Epithelial cell of proximal tubule (primary cell): ENCODE results near the gene PISD. TPM values are rescaled to one million over a fixed set of nuclear protein-coding genes. Genes with fewer than 3 reads are reported as not detected.

Experiments
- DNase-seq: peaks from one replicate; pipeline ENCODE4 v3.0.0-alpha.2; 2011; ENCODE audit warnings: low read depth
- H3K4me3 ChIP-seq: 2 replicates; pipeline ENCODE4 v1.5.1; 2011; ENCODE audit warnings: low read depth, mild to moderate bottlenecking, low read length
- total RNA-seq: library from RNA; depleted of rRNA; stranded (reverse); fragments of >200 nt; gene quantifications from 2 replicates; pipeline ENCODE4 v1.2.3, GENCODE V29; 2015
- TF ChIP-seq, protein P1 (sequence below): conservative IDR thresholded peaks from 2 replicates; pipeline ENCODE4 v1.5.1; 2012; ENCODE audit warnings: low read depth, mild to moderate bottlenecking, low read length

PISD gene
- total RNA-seq, 1 donor from 2014 or later: 61.1 TPM

DNA sequence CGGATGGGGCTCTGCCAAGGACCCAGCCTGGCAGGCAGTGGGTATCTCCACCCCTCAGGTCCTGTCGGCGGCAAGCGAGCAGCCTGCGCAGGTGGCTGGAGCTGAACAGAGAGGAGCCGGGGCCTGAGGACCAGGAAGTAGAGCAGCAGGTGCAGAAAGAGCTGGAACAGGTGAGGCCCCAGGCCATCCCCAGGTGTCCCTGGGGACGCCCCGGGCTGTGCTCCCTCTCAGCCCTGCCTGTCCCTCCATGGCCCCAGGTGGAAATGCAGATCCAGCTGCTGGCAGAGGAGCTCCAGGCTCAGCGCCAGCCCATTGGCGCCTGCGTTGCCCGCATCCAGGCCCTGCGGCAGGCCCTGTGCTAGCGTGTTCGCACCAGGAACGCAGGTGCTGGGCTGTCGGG, 44.0 kb downstream of the PISD start:
- no peak for DNase-seq
- TF ChIP-seq, protein P1, sequence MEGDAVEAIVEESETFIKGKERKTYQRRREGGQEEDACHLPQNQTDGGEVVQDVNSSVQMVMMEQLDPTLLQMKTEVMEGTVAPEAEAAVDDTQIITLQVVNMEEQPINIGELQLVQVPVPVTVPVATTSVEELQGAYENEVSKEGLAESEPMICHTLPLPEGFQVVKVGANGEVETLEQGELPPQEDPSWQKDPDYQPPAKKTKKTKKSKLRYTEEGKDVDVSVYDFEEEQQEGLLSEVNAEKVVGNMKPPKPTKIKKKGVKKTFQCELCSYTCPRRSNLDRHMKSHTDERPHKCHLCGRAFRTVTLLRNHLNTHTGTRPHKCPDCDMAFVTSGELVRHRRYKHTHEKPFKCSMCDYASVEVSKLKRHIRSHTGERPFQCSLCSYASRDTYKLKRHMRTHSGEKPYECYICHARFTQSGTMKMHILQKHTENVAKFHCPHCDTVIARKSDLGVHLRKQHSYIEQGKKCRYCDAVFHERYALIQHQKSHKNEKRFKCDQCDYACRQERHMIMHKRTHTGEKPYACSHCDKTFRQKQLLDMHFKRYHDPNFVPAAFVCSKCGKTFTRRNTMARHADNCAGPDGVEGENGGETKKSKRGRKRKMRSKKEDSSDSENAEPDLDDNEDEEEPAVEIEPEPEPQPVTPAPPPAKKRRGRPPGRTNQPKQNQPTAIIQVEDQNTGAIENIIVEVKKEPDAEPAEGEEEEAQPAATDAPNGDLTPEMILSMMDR: no peak
- no peak overlapping the region for H3K4me3 ChIP-seq

DNA sequence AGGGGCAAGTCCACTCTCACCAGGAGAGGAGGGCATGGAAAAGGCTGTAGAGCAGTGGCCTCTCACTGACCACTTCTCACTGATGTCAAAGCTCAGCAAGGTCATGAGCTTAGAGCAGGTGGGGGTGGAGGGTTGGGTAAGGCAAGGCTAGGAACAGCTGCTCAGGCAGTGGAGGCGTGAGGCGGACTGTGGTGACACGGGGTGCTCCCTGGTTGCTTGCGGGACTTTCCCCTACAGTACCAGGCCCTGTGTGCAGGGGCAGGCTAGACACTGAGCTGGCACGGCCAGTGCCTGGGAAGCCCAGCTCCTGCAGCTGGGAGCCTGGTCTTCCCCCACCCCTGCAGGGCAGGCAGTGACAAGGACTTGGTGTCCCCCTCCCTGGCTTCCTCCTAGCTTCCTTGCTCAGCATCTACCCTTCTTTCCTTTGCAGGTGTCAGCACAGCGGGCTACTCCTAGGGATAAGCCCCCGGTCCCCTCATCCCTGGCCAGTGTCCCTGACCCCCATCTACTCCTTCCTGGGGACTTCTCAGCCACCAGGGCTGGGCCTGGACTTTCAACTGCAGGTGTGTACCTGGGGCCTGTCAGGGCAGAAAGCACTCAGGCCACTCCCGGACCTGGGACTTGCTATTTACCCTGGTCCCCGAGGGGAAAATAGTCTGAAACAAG, 45.6 kb downstream of the PISD start:
- TF ChIP-seq, protein P1: no peak
- DNase-seq: no peak
- no peak overlapping the region for H3K4me3 ChIP-seq

DNA sequence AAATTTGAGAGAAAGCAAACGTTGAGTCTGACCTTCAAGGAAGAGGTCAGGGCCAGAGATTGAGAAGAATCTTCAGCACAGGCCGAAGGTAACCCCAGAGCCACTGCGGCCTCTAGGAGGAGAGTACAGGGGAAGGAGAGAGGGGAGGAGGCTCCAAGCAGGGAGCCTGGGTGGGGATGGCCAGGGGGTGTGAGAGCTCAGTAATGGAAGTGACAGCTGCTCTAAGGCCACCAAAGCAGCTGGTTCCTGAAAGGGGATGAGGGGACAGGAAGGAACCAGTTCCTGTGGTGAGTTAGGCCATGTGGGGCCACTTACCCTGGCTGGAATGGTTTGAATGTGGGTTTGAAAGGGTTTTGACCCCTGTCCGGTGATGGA, 46.1 kb downstream of the PISD start:
- TF ChIP-seq, protein P1: no peak
- no peak overlapping the region for H3K4me3 ChIP-seq
- DNase-seq: no peak

DNA sequence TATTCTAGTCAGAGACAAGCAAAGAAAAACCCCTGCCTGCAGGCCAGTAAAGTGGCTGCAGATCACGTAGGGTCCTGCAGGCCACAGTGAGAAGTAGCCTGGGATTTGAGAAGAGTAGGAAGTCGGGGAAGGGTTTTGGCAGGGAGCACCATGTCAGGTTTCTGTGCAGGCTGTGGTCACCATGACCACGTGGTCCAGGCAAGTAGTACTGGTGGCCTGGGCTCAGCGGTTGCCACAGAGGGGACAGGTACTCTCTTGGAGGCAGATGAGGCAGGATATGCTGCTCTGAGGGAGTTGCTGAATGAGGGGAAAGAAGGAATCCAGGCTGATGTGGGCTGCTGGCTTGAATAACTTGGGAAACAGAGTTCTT, 46.5 kb downstream of the PISD start:
- TF ChIP-seq, protein P1: no peak
- no peak for DNase-seq
- H3K4me3 ChIP-seq: no peak overlapping the region

DNA sequence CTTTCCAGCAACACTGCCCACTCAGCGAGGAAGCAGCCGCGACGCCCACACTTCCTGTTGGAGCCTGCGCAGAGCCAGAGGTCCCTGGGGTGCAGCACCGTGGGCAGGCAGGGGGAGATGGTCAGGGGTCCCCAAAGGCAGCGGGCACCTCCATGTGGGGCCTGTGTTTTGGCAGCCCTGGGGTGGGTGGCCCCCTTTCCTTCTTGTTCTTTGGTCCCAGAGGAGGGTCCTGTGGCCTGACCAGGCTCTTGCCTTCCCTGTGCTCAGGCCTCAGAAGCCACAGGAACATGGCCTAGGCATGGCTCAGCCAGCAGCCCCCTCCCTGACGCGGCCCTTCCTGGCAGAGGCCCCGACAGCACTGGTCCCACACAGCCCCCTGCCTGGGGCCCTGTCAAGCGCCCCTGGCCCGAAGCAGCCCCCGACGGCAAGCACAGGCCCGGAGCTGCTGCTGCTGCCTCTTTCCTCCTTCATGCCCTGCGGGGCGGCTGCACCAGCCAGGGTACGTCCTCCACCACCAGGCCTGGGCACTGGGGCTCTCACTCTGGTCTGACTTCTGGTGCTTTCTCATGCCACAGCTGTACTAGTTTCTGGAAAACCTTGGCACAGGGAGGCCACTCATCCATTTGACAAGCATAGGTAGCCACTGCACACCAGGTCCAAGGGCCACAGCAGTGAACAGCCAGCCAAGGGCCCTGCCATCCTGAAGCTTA, 47.1 kb downstream of the PISD start:
- TF ChIP-seq, protein P1: no peak
- DNase-seq: no peak
- no peak overlapping the region for H3K4me3 ChIP-seq

DNA sequence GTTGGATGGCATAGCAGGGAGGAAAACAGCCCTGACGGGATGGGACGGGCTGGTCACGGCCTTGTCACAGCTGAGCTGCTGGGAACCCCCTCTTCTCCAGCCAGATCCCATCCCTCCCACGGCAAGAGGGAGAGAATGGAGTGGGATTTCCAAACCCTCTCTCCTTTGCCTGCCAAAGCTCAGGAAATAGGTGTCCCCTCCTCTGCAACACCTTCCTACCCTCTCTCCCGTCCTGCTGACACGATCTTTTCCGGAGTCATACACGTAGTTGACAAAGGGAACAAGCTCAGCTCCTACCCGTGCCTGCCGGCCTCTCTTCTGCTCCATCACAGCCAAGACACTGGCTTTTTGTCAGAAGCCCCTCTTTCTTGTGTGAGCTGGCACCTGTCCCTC, 48.1 kb downstream of the PISD start:
- no peak for DNase-seq
- no peak overlapping the region for H3K4me3 ChIP-seq
- TF ChIP-seq, protein P1: no peak
